Astrocyte (in vitro differentiated cells and primary cell): Measurements from ENCODE around the gene SMARCC2. TPM values are rescaled to one million over a fixed set of nuclear protein-coding genes. Genes with fewer than 3 reads are reported as not detected.

ENCODE experiments used
- DNase-seq: peaks from one replicate; pipeline ENCODE4 v3.0.0-alpha.2; 2010; ENCODE audit warnings: low read depth
- FAIRE-seq: peaks from 2 replicates; lab custom pipeline; 2011; peaks lifted over from hg19 to GRCh38; lab: Jason Lieb, UNC
- H2AFZ ChIP-seq: 2 replicates; pipeline ENCODE4 v1.6.0; 2012; ENCODE audit warnings: low read depth, low read length, inconsistent platforms
- H3K27ac ChIP-seq: 2 replicates; pipeline ENCODE4 v1.5.1; 2011; ENCODE audit warnings: low read depth, low read length, inconsistent platforms
- H3K27me3 ChIP-seq: 2 replicates; pipeline ENCODE4 v1.6.0; 2011; ENCODE audit warnings: low read length, inconsistent platforms; ENCODE audit not compliant: insufficient read depth
- H3K36me3 ChIP-seq: 2 replicates; pipeline ENCODE4 v1.5.1; 2011; ENCODE audit warnings: low read length, inconsistent platforms; ENCODE audit not compliant: insufficient read depth
- H3K4me1 ChIP-seq: 2 replicates; pipeline ENCODE4 v1.5.1; 2011; ENCODE audit warnings: low read length, inconsistent platforms; ENCODE audit not compliant: insufficient read depth
- H3K4me2 ChIP-seq: 2 replicates; pipeline ENCODE4 v1.6.0; 2012; ENCODE audit warnings: low read length, inconsistent platforms
- H3K4me3 ChIP-seq: 2 replicates; pipeline ENCODE4 v1.5.1; 2011; ENCODE audit warnings: low read depth, mild to moderate bottlenecking, low read length, inconsistent platforms; ENCODE audit not compliant: insufficient read depth
- H3K79me2 ChIP-seq: 2 replicates; pipeline ENCODE4 v1.6.0; 2012; ENCODE audit warnings: mild to moderate bottlenecking, low read length, inconsistent platforms; ENCODE audit not compliant: insufficient read depth
- H3K9ac ChIP-seq: 2 replicates; pipeline ENCODE4 v1.6.0; 2012; ENCODE audit warnings: mild to moderate bottlenecking, low read length, inconsistent platforms
- H3K9me3 ChIP-seq: 2 replicates; pipeline ENCODE4 v1.5.1; 2012; ENCODE audit warnings: low read depth, mild to moderate bottlenecking, low read length, inconsistent platforms; ENCODE audit not compliant: insufficient read depth
- H4K20me1 ChIP-seq: 2 replicates; pipeline ENCODE4 v1.6.0; 2012; ENCODE audit warnings: low read length, inconsistent platforms; ENCODE audit not compliant: insufficient read depth
- H3K27ac Mint-ChIP-seq: one replicate; pipeline ENCODE4 v1.8.0; 2021; ENCODE audit warnings: mild to moderate bottlenecking, mixed read lengths; ENCODE audit not compliant: unreplicated experiment
- H3K27me3 Mint-ChIP-seq: one replicate; pipeline ENCODE4 v1.8.0; 2021; ENCODE audit warnings: low read depth, mixed read lengths; ENCODE audit not compliant: unreplicated experiment
- H3K36me3 Mint-ChIP-seq: one replicate; pipeline ENCODE4 v1.8.0; 2021; ENCODE audit warnings: low read depth, mixed read lengths; ENCODE audit not compliant: unreplicated experiment
- H3K4me1 Mint-ChIP-seq: one replicate; pipeline ENCODE4 v1.8.0; 2021; ENCODE audit warnings: low read depth, mixed read lengths; ENCODE audit not compliant: unreplicated experiment
- H3K4me3 Mint-ChIP-seq: one replicate; pipeline ENCODE4 v1.8.0; 2021; ENCODE audit warnings: mild to moderate bottlenecking, moderate library complexity, mixed read lengths; ENCODE audit not compliant: unreplicated experiment
- H3K9me3 Mint-ChIP-seq: one replicate; pipeline ENCODE4 v1.8.0; 2021; ENCODE audit warnings: mild to moderate bottlenecking, mixed read lengths; ENCODE audit not compliant: unreplicated experiment
- EZH2 ChIP-seq: IDR thresholded peaks from 2 replicates; pipeline ENCODE4 v1.6.1; 2012; ENCODE audit warnings: mild to moderate bottlenecking, low read length, inconsistent platforms; ENCODE audit not compliant: insufficient read depth
- total RNA-seq: library from RNA; stranded (reverse); gene quantifications from 2 replicates; pipeline ENCODE4 v1.2.1, GENCODE V29; 2021
- TF ChIP-seq, protein P1 (sequence below): IDR thresholded peaks from 2 replicates; pipeline ENCODE4 v1.5.1; 2011; ENCODE audit warnings: low read depth, mild to moderate bottlenecking, inconsistent platforms, low read length, moderate library complexity; ENCODE audit not compliant: insufficient read depth

SMARCC2 gene
- total RNA-seq, 1 donor from 2014 or later = 57.6 TPM

DNA sequence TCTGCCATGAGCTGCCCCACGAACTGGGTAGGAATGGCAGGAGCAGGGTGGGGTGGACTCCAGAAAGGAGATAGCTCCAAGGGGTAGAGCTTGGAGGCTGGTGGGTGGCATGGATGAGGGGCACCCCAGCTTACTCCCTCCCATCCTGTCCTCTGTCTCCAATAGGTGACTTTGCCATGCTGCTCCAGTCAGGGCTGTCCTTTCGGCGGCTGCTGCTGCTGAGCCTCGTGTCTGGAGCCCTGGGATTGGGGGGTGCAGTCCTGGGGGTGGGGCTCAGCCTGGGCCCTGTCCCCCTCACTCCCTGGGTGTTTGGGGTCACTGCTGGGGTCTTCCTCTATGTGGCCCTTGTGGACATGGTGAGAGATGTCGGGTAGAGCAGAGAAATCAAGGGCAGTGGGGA, 47.7 kb upstream of the SMARCC2 start:
- Histone ChIP-seq H3K4me2 (no peak overlapping the region), H3K9me3 (no peaks in the 10 kb centered on the region), H3K27me3 (no peaks in the 10 kb centered on the region), H2AFZ (no peak overlapping the region), H3K9ac (no peak overlapping the region), H4K20me1 (peaks cover 61% of the 10 kb centered on the region), H3K27ac (no peak overlapping the region), H3K4me1 (no peaks in the 10 kb centered on the region), H3K4me3 (no peak overlapping the region), H3K36me3 (peaks cover 5% of the 10 kb centered on the region), H3K79me2 (no peaks in the 10 kb centered on the region)
- DNase-seq = no peak
- TF ChIP-seq EZH2 = no peak
- TF ChIP-seq, protein P1, sequence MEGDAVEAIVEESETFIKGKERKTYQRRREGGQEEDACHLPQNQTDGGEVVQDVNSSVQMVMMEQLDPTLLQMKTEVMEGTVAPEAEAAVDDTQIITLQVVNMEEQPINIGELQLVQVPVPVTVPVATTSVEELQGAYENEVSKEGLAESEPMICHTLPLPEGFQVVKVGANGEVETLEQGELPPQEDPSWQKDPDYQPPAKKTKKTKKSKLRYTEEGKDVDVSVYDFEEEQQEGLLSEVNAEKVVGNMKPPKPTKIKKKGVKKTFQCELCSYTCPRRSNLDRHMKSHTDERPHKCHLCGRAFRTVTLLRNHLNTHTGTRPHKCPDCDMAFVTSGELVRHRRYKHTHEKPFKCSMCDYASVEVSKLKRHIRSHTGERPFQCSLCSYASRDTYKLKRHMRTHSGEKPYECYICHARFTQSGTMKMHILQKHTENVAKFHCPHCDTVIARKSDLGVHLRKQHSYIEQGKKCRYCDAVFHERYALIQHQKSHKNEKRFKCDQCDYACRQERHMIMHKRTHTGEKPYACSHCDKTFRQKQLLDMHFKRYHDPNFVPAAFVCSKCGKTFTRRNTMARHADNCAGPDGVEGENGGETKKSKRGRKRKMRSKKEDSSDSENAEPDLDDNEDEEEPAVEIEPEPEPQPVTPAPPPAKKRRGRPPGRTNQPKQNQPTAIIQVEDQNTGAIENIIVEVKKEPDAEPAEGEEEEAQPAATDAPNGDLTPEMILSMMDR = no peak
- Mint-ChIP-seq H3K27ac (no peak overlapping the region), H3K4me3 (no peak overlapping the region), H3K4me1 (peaks cover 12% of the 10 kb centered on the region), H3K9me3 (no peaks in the 10 kb centered on the region), H3K27me3 (no peaks in the 10 kb centered on the region), H3K36me3 (peaks cover 13% of the 10 kb centered on the region)
- no peak for FAIRE-seq

GRCh38 chr12:56236091-56236490, 46.8 kb upstream of the SMARCC2 start:
- FAIRE-seq = no peak
- Mint-ChIP-seq H3K4me3 (no peak overlapping the region), H3K9me3 (no peaks in the 10 kb centered on the region), H3K27me3 (peaks cover 4% of the 10 kb centered on the region), H3K4me1 (peaks cover 10% of the 10 kb centered on the region), H3K27ac (no peak overlapping the region), H3K36me3 (peaks cover 9% of the 10 kb centered on the region)
- Histone ChIP-seq H4K20me1 (peaks cover 52% of the 10 kb centered on the region), H3K4me3 (no peak overlapping the region), H3K27ac (no peak overlapping the region), H3K36me3 (peaks cover 3% of the 10 kb centered on the region), H3K9me3 (no peaks in the 10 kb centered on the region), H3K79me2 (no peaks in the 10 kb centered on the region), H3K4me1 (no peaks in the 10 kb centered on the region), H2AFZ (no peak overlapping the region), H3K9ac (no peak overlapping the region), H3K27me3 (no peaks in the 10 kb centered on the region), H3K4me2 (no peak overlapping the region)
- no peak for TF ChIP-seq EZH2
- TF ChIP-seq, protein P1 = no peak
- no peak for DNase-seq

- no peak overlapping the region for H3K4me2 ChIP-seq
- Mint-ChIP-seq H3K27ac (no peak overlapping the region), H3K27me3 (peaks cover 4% of the 10 kb centered on the region), H3K36me3 (peaks cover 9% of the 10 kb centered on the region), H3K4me1 (peaks cover 10% of the 10 kb centered on the region), H3K9me3 (no peaks in the 10 kb centered on the region), H3K4me3 (no peak overlapping the region)
- TF ChIP-seq, protein P1 = no peak
- no peak for TF ChIP-seq EZH2
- no peak overlapping the region for H3K4me3 ChIP-seq
- FAIRE-seq = no peak
- no peaks in the 10 kb centered on the region for H3K9me3 ChIP-seq
- H2AFZ ChIP-seq = no peak overlapping the region
- no peak overlapping the region for H3K27ac ChIP-seq
- H3K4me1 ChIP-seq = no peaks in the 10 kb centered on the region
- no peak for DNase-seq
- no peak overlapping the region for H3K9ac ChIP-seq
- no peaks in the 10 kb centered on the region for H3K36me3 ChIP-seq
- H3K79me2 ChIP-seq = no peaks in the 10 kb centered on the region
- peaks cover 42% of the 10 kb centered on the region for H4K20me1 ChIP-seq
- no peaks in the 10 kb centered on the region for H3K27me3 ChIP-seq
Observed at GRCh38 chr12:56234746-56235436, 45.6 kb upstream of the SMARCC2 start.
